OCI-LY3 (cell line): Measurements from ENCODE around the gene SEMA6A.

Source experiments
- H2AFZ ChIP-seq: fragments of 200-600, 300-600 bp; shearing (Covaris generic); 2 replicates; pipeline ENCODE4 v1.6.0; 2014; ENCODE audit warnings: antibody characterized with exemption, low read depth, low read length
- H3K27ac ChIP-seq: fragments of 200-600, 300-600 bp; sonication (generic); 2 replicates; pipeline ENCODE4 v1.5.1; 2014; ENCODE audit warnings: mild to moderate bottlenecking, low read length, moderate library complexity, mixed read lengths
- H3K27me3 ChIP-seq: fragments of 200-600, 300-600 bp; sonication (generic); 2 replicates; pipeline ENCODE4 v1.6.1; 2014; ENCODE audit warnings: low read depth, low read length, mixed read lengths
- H3K36me3 ChIP-seq: fragments of 200-600, 300-600 bp; sonication (generic); replicated peaks from 2 replicates; pipeline ENCODE3; 2014; ENCODE audit warnings: low read depth, low read length, mixed read lengths
- H3K4me1 ChIP-seq: fragments of 300-600, 200-600 bp; sonication (generic); 2 replicates; pipeline ENCODE4 v1.6.1; 2014; ENCODE audit warnings: low read length, mixed read lengths
- H3K4me2 ChIP-seq: fragments of 200-600, 300-600 bp; sonication (generic); 2 replicates; pipeline ENCODE4 v1.6.1; 2014; ENCODE audit warnings: low read length, mixed read lengths
- H3K4me3 ChIP-seq: fragments of 300-600, 200-600 bp; sonication (generic); 2 replicates; pipeline ENCODE4 v1.5.1; 2014; ENCODE audit warnings: antibody characterized with exemption, mild to moderate bottlenecking, low read length, moderate library complexity
- H3K79me2 ChIP-seq: fragments of 300-600, 200-600 bp; shearing (Covaris generic); 2 replicates; pipeline ENCODE4 v1.6.1; 2014; ENCODE audit warnings: mild to moderate bottlenecking, low read length, mixed read lengths
- H3K9ac ChIP-seq: fragments of 300-600, 200-600 bp; shearing (Covaris generic); 2 replicates; pipeline ENCODE4 v1.6.0; 2014; ENCODE audit warnings: mild to moderate bottlenecking, low read length, moderate library complexity
- H3K9me3 ChIP-seq: fragments of 200-600, 300-600 bp; shearing (Covaris generic); 2 replicates; pipeline ENCODE4 v1.6.1; 2014; ENCODE audit warnings: low read length, mixed read lengths; ENCODE audit not compliant: insufficient read depth
- H4K20me1 ChIP-seq: fragments of 200-600, 300-600 bp; sonication (generic); 2 replicates; pipeline ENCODE4 v1.6.1; 2016; ENCODE audit warnings: low read length, mixed read lengths; ENCODE audit not compliant: insufficient read depth
- CTCF ChIP-seq: fragments of 200-600, 300-600 bp; sonication (generic); IDR thresholded peaks from 2 replicates; pipeline ENCODE4 v1.5.1; 2014; ENCODE audit warnings: antibody characterized with exemption, low read length, low read depth
- EZH2phosphoT487 ChIP-seq: fragments of 200-600 bp; shearing (Covaris generic); IDR thresholded peaks from 2 replicates; pipeline ENCODE4 v1.6.1; 2018; ENCODE audit warnings: antibody characterized with exemption, mixed run types, low read depth

SEMA6A gene, protein sequence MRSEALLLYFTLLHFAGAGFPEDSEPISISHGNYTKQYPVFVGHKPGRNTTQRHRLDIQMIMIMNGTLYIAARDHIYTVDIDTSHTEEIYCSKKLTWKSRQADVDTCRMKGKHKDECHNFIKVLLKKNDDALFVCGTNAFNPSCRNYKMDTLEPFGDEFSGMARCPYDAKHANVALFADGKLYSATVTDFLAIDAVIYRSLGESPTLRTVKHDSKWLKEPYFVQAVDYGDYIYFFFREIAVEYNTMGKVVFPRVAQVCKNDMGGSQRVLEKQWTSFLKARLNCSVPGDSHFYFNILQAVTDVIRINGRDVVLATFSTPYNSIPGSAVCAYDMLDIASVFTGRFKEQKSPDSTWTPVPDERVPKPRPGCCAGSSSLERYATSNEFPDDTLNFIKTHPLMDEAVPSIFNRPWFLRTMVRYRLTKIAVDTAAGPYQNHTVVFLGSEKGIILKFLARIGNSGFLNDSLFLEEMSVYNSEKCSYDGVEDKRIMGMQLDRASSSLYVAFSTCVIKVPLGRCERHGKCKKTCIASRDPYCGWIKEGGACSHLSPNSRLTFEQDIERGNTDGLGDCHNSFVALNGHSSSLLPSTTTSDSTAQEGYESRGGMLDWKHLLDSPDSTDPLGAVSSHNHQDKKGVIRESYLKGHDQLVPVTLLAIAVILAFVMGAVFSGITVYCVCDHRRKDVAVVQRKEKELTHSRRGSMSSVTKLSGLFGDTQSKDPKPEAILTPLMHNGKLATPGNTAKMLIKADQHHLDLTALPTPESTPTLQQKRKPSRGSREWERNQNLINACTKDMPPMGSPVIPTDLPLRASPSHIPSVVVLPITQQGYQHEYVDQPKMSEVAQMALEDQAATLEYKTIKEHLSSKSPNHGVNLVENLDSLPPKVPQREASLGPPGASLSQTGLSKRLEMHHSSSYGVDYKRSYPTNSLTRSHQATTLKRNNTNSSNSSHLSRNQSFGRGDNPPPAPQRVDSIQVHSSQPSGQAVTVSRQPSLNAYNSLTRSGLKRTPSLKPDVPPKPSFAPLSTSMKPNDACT

DNA sequence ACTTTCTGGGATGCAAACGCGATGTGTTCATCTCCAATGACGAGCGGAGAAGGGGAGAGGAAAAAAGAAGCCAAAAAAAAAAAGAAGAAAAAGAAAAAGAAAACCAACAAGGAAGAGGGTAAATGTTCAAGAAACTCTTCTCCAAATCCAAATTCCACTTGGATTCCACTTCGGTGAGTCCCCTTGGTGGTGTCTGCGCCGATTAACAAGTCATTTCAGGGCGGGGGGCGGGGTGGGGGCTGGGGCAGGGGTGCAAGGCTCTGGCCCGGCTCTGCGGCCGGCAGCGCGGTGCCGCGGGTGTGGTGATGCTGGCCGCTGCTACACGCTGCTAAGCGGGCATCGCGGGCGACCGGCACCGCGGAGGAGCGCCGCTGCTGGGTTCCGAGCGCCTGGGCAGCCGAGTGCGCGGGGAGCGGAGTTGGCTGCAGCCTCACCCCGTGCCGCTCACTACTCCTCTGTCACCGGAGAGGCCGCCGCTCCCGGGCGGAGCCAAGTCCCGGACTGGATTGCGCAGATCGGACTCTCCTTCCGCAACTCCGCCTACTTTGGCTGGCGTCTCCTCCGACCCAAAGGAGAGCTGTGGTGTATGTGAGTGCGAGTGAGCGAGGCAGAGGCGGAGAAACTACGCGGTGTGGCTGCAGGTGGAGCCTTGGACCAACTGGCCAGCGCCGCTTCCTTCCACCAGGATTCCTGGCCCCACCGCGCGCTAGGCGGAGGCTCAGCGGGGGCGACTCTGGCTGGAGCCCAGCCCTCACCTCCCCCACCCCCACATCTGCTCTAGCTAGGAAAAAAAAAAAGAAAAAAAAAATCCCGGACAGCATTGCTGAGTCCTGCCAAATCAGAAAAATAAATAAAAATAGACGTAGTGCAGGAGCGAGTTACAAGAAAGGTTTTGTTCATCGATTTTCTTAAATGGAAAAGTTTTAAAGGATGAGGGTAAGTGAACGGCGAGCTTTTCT is at the start of gene SEMA6A:
Gene SEMA6A (minus strand): TSS at position 457 of the 959 bp plus-strand sequence. CDS start 69,879 bp downstream, outside the sequence.
- TF ChIP-seq EZH2phosphoT487 (no peak), CTCF (no peak)
- Histone ChIP-seq H4K20me1 (no peaks in the 10 kb centered on the region), H3K9me3 (no peaks in the 10 kb centered on the region), H3K4me3 (peak within 1 kb of the TSS; percentile 83), H3K9ac (peak within 1 kb of the TSS; percentile 68), H3K36me3 (no peaks in the 10 kb centered on the region), H2AFZ (peak within 1 kb of the TSS; percentile 90), H3K79me2 (no peaks in the 10 kb centered on the region), H3K4me2 (peak within 1 kb of the TSS; percentile 98), H3K4me1 (peaks cover 6% of the 10 kb centered on the region), H3K27me3 (peaks cover 8% of the 10 kb centered on the region; the same call in 1 of the 2 replicates), H3K27ac (no peak within 1 kb of the TSS)

DNA sequence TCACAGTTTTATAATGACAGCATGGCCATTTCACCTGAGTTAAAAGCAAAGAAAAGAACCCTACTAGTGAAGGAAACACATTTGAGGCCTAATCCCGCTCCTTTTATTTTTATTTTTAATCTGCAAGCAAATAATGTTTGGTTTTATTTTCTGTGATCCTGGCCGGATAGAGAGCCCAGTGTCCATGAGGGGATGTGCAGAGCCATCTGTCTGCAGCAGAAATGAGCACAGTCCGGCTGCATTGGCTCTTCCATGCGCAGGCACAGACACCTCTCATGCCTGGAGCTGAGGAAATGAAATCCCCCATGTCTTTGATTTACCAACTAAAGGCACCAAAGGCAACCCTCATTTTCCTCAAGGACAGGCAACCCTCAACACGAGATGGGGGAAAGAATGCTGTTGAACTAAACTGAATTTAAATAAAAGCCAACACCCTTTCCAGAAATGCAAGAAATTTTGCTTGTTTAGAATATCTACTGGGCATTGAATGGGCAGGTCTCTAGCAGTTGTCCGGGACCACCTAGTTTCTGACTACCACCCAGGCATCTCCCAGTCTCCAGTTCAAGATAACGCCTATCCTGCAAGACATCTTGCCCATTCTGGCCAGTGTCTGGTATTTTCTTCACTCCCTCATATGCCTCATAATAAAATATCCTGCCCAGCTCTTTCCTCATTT is 47.9 kb upstream of the SEMA6A start:
- Histone ChIP-seq H3K27me3 (no peaks in the 10 kb centered on the region), H3K9ac (no peak overlapping the region), H4K20me1 (no peaks in the 10 kb centered on the region), H3K4me1 (peaks cover 12% of the 10 kb centered on the region), H3K27ac (no peak overlapping the region), H3K79me2 (no peaks in the 10 kb centered on the region), H3K4me2 (no peak overlapping the region), H3K4me3 (no peak overlapping the region), H3K36me3 (no peaks in the 10 kb centered on the region), H2AFZ (no peak overlapping the region), H3K9me3 (no peaks in the 10 kb centered on the region)
- TF ChIP-seq EZH2phosphoT487: no peak
- TF ChIP-seq CTCF: no peak

DNA sequence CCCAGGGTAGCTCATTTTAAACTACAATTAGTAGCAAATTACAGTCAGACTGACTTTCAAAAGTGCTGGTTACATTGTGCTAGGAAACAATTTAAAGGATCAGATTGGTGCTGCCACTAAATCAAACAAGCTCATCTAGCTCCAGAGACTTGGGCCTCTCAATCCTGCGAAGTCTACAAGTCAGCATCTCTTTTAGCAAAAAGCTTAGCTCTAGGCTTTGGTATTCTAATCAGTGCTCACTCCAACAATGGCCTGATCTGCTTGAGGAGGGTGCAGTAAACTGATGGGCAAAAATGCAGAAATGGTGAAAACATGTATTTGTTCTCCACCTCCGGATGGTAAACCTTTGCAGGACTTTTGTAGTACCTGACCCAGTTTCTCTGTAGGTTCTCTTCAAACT is 47.0 kb upstream of the SEMA6A start:
- H3K9me3 ChIP-seq: no peaks in the 10 kb centered on the region
- no peaks in the 10 kb centered on the region for H3K27me3 ChIP-seq
- H3K9ac ChIP-seq: no peak overlapping the region
- no peak for TF ChIP-seq EZH2phosphoT487
- TF ChIP-seq CTCF: no peak
- H3K4me3 ChIP-seq: no peak overlapping the region
- no peaks in the 10 kb centered on the region for H4K20me1 ChIP-seq
- H3K4me1 ChIP-seq: peaks cover 2% of the 10 kb centered on the region
- H2AFZ ChIP-seq: no peak overlapping the region
- H3K4me2 ChIP-seq: no peak overlapping the region
- H3K79me2 ChIP-seq: no peaks in the 10 kb centered on the region
- no peaks in the 10 kb centered on the region for H3K36me3 ChIP-seq
- H3K27ac ChIP-seq: no peak overlapping the region
